Suprapubic skin (tissue), 4 donors: ENCODE results near the gene TSHZ2. TPM values are rescaled to one million over a fixed set of nuclear protein-coding genes. Genes with fewer than 3 reads are reported as not detected.

Source experiments
- DNase-seq, 2 donors: peaks; one replicate each; pipeline ENCODE4 v3.0.0-alpha.2; 2019; ENCODE audit warnings: low spot score in 2 of 2
- H3K27ac ChIP-seq: fragments of 200-600 bp; sonication (generic); one replicate; pipeline ENCODE4 v1.5.1; 2019
- H3K27me3 ChIP-seq: fragments of 200-600 bp; sonication (generic); one replicate; pipeline ENCODE4 v1.5.1; 2019
- H3K36me3 ChIP-seq: fragments of 200-600 bp; sonication (generic); one replicate; pipeline ENCODE4 v1.5.1; 2019
- H3K4me1 ChIP-seq: fragments of 200-600 bp; sonication (generic); one replicate; pipeline ENCODE4 v1.5.1; 2019
- H3K4me3 ChIP-seq: fragments of 200-600 bp; sonication (generic); one replicate; pipeline ENCODE4 v1.5.1; 2019; ENCODE audit warnings: mild to moderate bottlenecking
- H3K9me3 ChIP-seq: fragments of 200-600 bp; sonication (generic); one replicate; pipeline ENCODE4 v1.5.1; 2019
- EP300 ChIP-seq: sonication (generic); formaldehyde crosslinking; IDR thresholded peaks from one replicate; pipeline ENCODE4 v1.6.1; 2017; ENCODE audit warnings: antibody characterized with exemption
- POLR2A ChIP-seq, 2 donors: fragments of 450-650 bp; IDR thresholded peaks; one replicate each; pipeline ENCODE4 v1.6.1; 2017; ENCODE audit warnings: antibody characterized with exemption in 2 of 2, mild to moderate bottlenecking in 2 of 2, moderate library complexity in 2 of 2
- POLR2AphosphoS5 ChIP-seq, 3 donors: sonication (generic); formaldehyde crosslinking; IDR thresholded peaks; one replicate each; pipeline ENCODE4 v1.6.1; 2017; ENCODE audit warnings: antibody characterized with exemption in 3 of 3
- WGBS: methylation state at CpG from one replicate; pipeline ENCODE4 v1.1.5; 2018; 5-methylcytosine and 5-hydroxymethylcytosine counted together
- total RNA-seq, 4 donors: library from RNA; depleted of rRNA; stranded (reverse); fragments of >200 nt; gene quantifications; one replicate each; pipeline ENCODE4 v1.1.0, GENCODE V29; 2016
- TF ChIP-seq, protein P1 (sequence below), 2 donors: fragments of 200-600 bp in 1 of 2; fragments of 450-650 bp in 1 of 2; sonication (generic) in 1 of 2; IDR thresholded peaks; one replicate each; pipeline ENCODE4 v1.5.1; 2016 to 2019; ENCODE audit warnings: antibody characterized with exemption in 2 of 2, mild to moderate bottlenecking in 1 of 2, moderate library complexity in 1 of 2

Gene TSHZ2
- total RNA-seq, 4 donors from 2014 or later, result 10.2 to 24.7 (median 19.2) TPM

- 97% methylated on average over 2 of the region's 2 CpGs for WGBS
- H3K27ac ChIP-seq, result no peak overlapping the region
- DNase-seq, result no peak
- H3K36me3 ChIP-seq, result no peaks in the 10 kb centered on the region
- TF ChIP-seq POLR2AphosphoS5 (IDR thresholded peaks at IDR 0.05) (no peak), EP300 (no peak), POLR2A (IDR thresholded peaks at IDR 0.05) (no peak)
- TF ChIP-seq, protein P1, sequence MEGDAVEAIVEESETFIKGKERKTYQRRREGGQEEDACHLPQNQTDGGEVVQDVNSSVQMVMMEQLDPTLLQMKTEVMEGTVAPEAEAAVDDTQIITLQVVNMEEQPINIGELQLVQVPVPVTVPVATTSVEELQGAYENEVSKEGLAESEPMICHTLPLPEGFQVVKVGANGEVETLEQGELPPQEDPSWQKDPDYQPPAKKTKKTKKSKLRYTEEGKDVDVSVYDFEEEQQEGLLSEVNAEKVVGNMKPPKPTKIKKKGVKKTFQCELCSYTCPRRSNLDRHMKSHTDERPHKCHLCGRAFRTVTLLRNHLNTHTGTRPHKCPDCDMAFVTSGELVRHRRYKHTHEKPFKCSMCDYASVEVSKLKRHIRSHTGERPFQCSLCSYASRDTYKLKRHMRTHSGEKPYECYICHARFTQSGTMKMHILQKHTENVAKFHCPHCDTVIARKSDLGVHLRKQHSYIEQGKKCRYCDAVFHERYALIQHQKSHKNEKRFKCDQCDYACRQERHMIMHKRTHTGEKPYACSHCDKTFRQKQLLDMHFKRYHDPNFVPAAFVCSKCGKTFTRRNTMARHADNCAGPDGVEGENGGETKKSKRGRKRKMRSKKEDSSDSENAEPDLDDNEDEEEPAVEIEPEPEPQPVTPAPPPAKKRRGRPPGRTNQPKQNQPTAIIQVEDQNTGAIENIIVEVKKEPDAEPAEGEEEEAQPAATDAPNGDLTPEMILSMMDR (IDR thresholded peaks at IDR 0.05), result no peak
- H3K9me3 ChIP-seq, result no peaks in the 10 kb centered on the region
- H3K27me3 ChIP-seq, result no peaks in the 10 kb centered on the region
- no peak overlapping the region for H3K4me3 ChIP-seq
- peaks cover 12% of the 10 kb centered on the region for H3K4me1 ChIP-seq
Observed at GRCh38 chr20:53296451-53297153, 324.4 kb downstream of the TSHZ2 start.

GRCh38 chr20:53297154-53297529, 325.0 kb downstream of the TSHZ2 start:
- over 99% methylated on average over 7 of the region's 7 CpGs for WGBS
- no peaks in the 10 kb centered on the region for H3K9me3 ChIP-seq
- DNase-seq, result no peak

GRCh38 chr20:53298260-53298659, 326.1 kb downstream of the TSHZ2 start:
- H3K4me1 ChIP-seq, result peaks cover 12% of the 10 kb centered on the region
- 95% methylated on average over 6 of the region's 6 CpGs for WGBS
- H3K27ac ChIP-seq, result no peak overlapping the region
- no peak for DNase-seq
- TF ChIP-seq POLR2A (IDR thresholded peaks at IDR 0.05) (no peak), EP300 (no peak), POLR2AphosphoS5 (IDR thresholded peaks at IDR 0.05) (no peak)
- TF ChIP-seq, protein P1 (IDR thresholded peaks at IDR 0.05), result no peak
- H3K27me3 ChIP-seq, result no peaks in the 10 kb centered on the region
- no peaks in the 10 kb centered on the region for H3K9me3 ChIP-seq
- no peak overlapping the region for H3K4me3 ChIP-seq
- no peaks in the 10 kb centered on the region for H3K36me3 ChIP-seq

More at GRCh38 chr20:53297154-53297529, 325.0 kb downstream of the TSHZ2 start:
- no peak overlapping the region for H3K27ac ChIP-seq
- no peaks in the 10 kb centered on the region for H3K27me3 ChIP-seq
- no peak overlapping the region for H3K4me3 ChIP-seq
- TF ChIP-seq EP300 (no peak), POLR2AphosphoS5 (IDR thresholded peaks at IDR 0.05) (no peak), POLR2A (IDR thresholded peaks at IDR 0.05) (no peak)
- TF ChIP-seq, protein P1 (IDR thresholded peaks at IDR 0.05), result no peak
- no peaks in the 10 kb centered on the region for H3K36me3 ChIP-seq
- peaks cover 12% of the 10 kb centered on the region for H3K4me1 ChIP-seq

- Histone ChIP-seq H3K36me3 (no peaks in the 10 kb centered on the region), H3K4me1 (peaks cover 12% of the 10 kb centered on the region), H3K9me3 (no peaks in the 10 kb centered on the region), H3K27me3 (no peaks in the 10 kb centered on the region), H3K27ac (no peak overlapping the region), H3K4me3 (no peak overlapping the region)
- no peak for DNase-seq
- TF ChIP-seq POLR2AphosphoS5 (IDR thresholded peaks at IDR 0.05) (no peak), POLR2A (IDR thresholded peaks at IDR 0.05) (no peak), EP300 (no peak)
- TF ChIP-seq, protein P1 (IDR thresholded peaks at IDR 0.05), result no peak
- 93% methylated on average over 1 of the region's 1 CpG for WGBS
Observed at GRCh38 chr20:53298911-53299310, 326.8 kb downstream of the TSHZ2 start.

DNA sequence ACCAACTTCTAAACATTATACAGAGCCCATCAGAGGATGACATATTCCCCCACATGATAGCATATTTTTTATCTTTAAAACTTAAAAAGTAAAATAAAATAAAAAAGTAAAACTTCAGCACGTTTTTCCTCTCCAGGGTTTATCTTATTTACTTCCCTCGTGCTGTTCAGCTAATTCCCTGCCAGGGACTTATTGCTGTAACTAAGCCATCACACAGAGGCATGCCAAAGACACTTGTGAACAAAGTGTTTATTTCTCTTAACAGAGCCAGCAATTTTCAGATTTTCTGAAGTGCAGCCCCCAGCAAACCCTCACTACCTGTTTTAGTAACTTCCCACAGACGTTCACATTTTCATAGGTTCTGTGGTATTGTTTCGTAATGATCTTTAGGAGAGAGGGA, 327.7 kb downstream of the TSHZ2 start:
- Histone ChIP-seq H3K36me3 (no peaks in the 10 kb centered on the region), H3K27ac (no peak overlapping the region), H3K27me3 (no peaks in the 10 kb centered on the region), H3K4me3 (no peak overlapping the region), H3K9me3 (no peaks in the 10 kb centered on the region), H3K4me1 (peaks cover 12% of the 10 kb centered on the region)
- 36% methylated on average over 4 of the region's 4 CpGs for whole genome bisulfite sequencing
- no peak for DNase-seq
- TF ChIP-seq, protein P1 (IDR thresholded peaks at IDR 0.05), result no peak
